SK-N-MC (cell line): ENCODE data around the gene ATP1A2.

Experiments used
- EZH2 ChIP-seq: fragments of 200-600 bp; sonication (generic); IDR thresholded peaks from one replicate; pipeline ENCODE4 v1.6.1; 2017; ENCODE audit warnings: antibody characterized with exemption
- POLR2AphosphoS5 ChIP-seq: IDR thresholded peaks from 2 replicates; pipeline ENCODE4 v1.6.1; 2012; ENCODE audit warnings: mild to moderate bottlenecking, low read depth, low read length, borderline replicate concordance

- no peak for TF ChIP-seq POLR2AphosphoS5
- no peak for TF ChIP-seq EZH2
Measured at GRCh38 chr1:160114085-160114484, 1.5 kb upstream of the ATP1A2 start.
